GM12873 (cell line): ENCODE data around the gene KRTAP10-4.

Source experiments
- CTCF ChIP-seq: IDR thresholded peaks from 2 replicates; pipeline ENCODE4 v1.5.1; 2012; ENCODE audit warnings: low read depth, mild to moderate bottlenecking, moderate library complexity, low read length, control low read depth; ENCODE audit not compliant: insufficient read depth; ENCODE audit errors: missing control alignments

KRTAP10-4 gene

GRCh38 chr21:44552681-44553080 is 20.8 kb upstream of the KRTAP10-4 start:
- no peak for TF ChIP-seq CTCF

- TF ChIP-seq CTCF = no peak
These were observed 18.2 kb upstream of the KRTAP10-4 start for GRCh38 chr21:44555200-44555875.

GRCh38 chr21:44556879-44557278 is 16.6 kb upstream of the KRTAP10-4 start:
- TF ChIP-seq CTCF = no peak

- no peak for TF ChIP-seq CTCF
These were observed 15.8 kb upstream of the KRTAP10-4 start for GRCh38 chr21:44557491-44558328.

GRCh38 chr21:44558695-44559094 is 14.8 kb upstream of the KRTAP10-4 start, which contains the start of gene KRTAP10-3:
Gene KRTAP10-3 (minus strand): TSS chr21:44558795. CDS start chr21:44558715, 80 bp downstream.
- TF ChIP-seq CTCF = no peak

- TF ChIP-seq CTCF = no peak
These were observed 9.4 kb upstream of the KRTAP10-4 start for GRCh38 chr21:44564099-44564498.

GRCh38 chr21:44564886-44565598 is 8.5 kb upstream of the KRTAP10-4 start:
- no peak for TF ChIP-seq CTCF
